K562 (cell line): Measurements from ENCODE around the gene PDZRN4.

Experiments used
- BHLHE40 ChIP-seq: IDR thresholded peaks from 2 replicates; pipeline ENCODE4 v1.6.1; 2011; ENCODE audit warnings: low read length, improper control_type of control experiment
- NR2C2 ChIP-seq, 2 experiments: fragments of 200-800 bp in 1 of 2; sonication (Bioruptor generic) in 1 of 2; sonication (generic) in 1 of 2; formaldehyde crosslinking in 1 of 2; IDR thresholded peaks; 2 replicates each; pipeline versions ENCODE4 v1.6.1 to v1.8.0; 2016 to 2022; ENCODE audit warnings: mild to moderate bottlenecking in 1 of 2, missing compliant biosample characterization in 1 of 2, missing genetic modification characterization in 1 of 2, missing genetic modification reagents in 1 of 2
- ZNF384 ChIP-seq: IDR thresholded peaks from 2 replicates; pipeline ENCODE4 v1.6.1; 2012; ENCODE audit warnings: low read depth, low read length, improper control_type of control experiment

GRCh38 chr12:41380878-41381277 is 192.8 kb downstream of the PDZRN4 start:
- TF ChIP-seq BHLHE40: no peak
- TF ChIP-seq ZNF384: no peak
- TF ChIP-seq NR2C2 (CRISPR knock-in tag; IDR thresholded peaks at IDR 0.05): no peak
- TF ChIP-seq NR2C2 (tag; IDR thresholded peaks at IDR 0.05): no peak
